ENCODE measurements around the gene SUCLG2.

DNA sequence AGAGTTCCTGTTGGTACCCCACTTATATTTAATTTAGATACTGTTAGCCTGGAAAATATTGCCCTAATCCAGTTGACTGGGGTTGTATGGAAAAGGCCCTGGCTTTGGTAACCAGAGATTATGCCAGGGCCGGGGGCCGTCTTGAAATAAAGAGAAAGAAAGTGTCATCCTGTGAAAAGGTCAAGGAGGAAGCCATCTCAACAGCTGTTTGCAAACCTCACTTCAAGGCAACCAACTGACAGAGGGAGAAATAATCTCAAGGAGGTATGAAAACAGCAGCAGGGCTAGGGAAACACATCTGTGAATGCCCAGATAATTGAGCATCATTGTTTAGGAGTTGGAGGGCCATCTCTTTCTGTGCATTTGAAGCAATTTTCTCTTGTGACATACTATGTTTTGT is 190.8 kb downstream of the SUCLG2 start:
- TF ChIP-seq, protein P1, sequence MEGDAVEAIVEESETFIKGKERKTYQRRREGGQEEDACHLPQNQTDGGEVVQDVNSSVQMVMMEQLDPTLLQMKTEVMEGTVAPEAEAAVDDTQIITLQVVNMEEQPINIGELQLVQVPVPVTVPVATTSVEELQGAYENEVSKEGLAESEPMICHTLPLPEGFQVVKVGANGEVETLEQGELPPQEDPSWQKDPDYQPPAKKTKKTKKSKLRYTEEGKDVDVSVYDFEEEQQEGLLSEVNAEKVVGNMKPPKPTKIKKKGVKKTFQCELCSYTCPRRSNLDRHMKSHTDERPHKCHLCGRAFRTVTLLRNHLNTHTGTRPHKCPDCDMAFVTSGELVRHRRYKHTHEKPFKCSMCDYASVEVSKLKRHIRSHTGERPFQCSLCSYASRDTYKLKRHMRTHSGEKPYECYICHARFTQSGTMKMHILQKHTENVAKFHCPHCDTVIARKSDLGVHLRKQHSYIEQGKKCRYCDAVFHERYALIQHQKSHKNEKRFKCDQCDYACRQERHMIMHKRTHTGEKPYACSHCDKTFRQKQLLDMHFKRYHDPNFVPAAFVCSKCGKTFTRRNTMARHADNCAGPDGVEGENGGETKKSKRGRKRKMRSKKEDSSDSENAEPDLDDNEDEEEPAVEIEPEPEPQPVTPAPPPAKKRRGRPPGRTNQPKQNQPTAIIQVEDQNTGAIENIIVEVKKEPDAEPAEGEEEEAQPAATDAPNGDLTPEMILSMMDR (IDR thresholded peaks at IDR 0.05; ENCODE audit: insufficient read depth, low read length): no peak
- no peak for TF ChIP-seq POLR2AphosphoS5 (IDR thresholded peaks at IDR 0.05; ENCODE audit: low read depth)

Data from HL-60 (cell line).